Subcutaneous adipose tissue (tissue), 4 donors: ENCODE measurements around the gene CST11. TPM values are rescaled to one million over a fixed set of nuclear protein-coding genes. Genes with fewer than 3 reads are reported as not detected.

Experiments used
- CTCF ChIP-seq: fragments of 450-650 bp; IDR thresholded peaks from one replicate; pipeline ENCODE4 v1.5.1; 2016; ENCODE audit warnings: low read depth, mild to moderate bottlenecking, control low read depth, antibody characterized with exemption, moderate library complexity
- total RNA-seq, 4 donors: library from RNA; depleted of rRNA; stranded (reverse); fragments of >200 nt; gene quantifications; one replicate each; pipeline ENCODE4 v1.1.0, GENCODE V29; 2016

CST11 gene
- not detected for total RNA-seq

- TF ChIP-seq CTCF = no peak
These were observed at the start of gene CST11 for GRCh38 chr20:23452776-23453175. Gene CST11 (minus strand): TSS chr20:23452876. CDS start chr20:23452811, 65 bp downstream.

- TF ChIP-seq CTCF = no peak
These were observed 49.2 kb upstream of the CST11 start for GRCh38 chr20:23501926-23502325.

- TF ChIP-seq CTCF = no peak
These were observed 44.9 kb upstream of the CST11 start for GRCh38 chr20:23497536-23497935.

- TF ChIP-seq CTCF = no peak
These were observed 40.6 kb upstream of the CST11 start for GRCh38 chr20:23493172-23493772.

GRCh38 chr20:23492292-23492691 is 39.6 kb upstream of the CST11 start:
- no peak for TF ChIP-seq CTCF

GRCh38 chr20:23490817-23491216 is 38.1 kb upstream of the CST11 start, which contains the start of gene CST8:
Gene CST8 (plus strand): TSS chr20:23491117. CDS start chr20:23491668, 551 bp downstream.
- no peak for TF ChIP-seq CTCF

- TF ChIP-seq CTCF = no peak
These were observed 36.3 kb upstream of the CST11 start for GRCh38 chr20:23488996-23489395.
